Testis (tissue), 5 donors: ENCODE results near the gene TCF15. TPM values are rescaled to one million over a fixed set of nuclear protein-coding genes. Genes with fewer than 3 reads are reported as not detected.
A peak's percentile ranks its signal among the peaks of the same experiment; 100 is the strongest.

Source experiments
- DNase-seq: peaks from one replicate; pipeline ENCODE4 v3.0.0-alpha.2; 2019
- H3K27ac ChIP-seq, 2 donors: fragments of 200-600 bp; sonication (generic); one replicate each; pipeline ENCODE4 v1.5.1; 2019
- H3K27me3 ChIP-seq: fragments of 200-600 bp; sonication (generic); one replicate; pipeline ENCODE4 v1.5.1; 2019
- H3K36me3 ChIP-seq: fragments of 200-600 bp; sonication (generic); one replicate; pipeline ENCODE4 v1.5.1; 2017; ENCODE audit warnings: low read depth; ENCODE audit errors: missing control alignments
- H3K4me1 ChIP-seq: fragments of 200-600 bp; sonication (generic); one replicate; pipeline ENCODE4 v1.5.1; 2019
- H3K4me3 ChIP-seq, 2 donors: fragments of 200-600 bp; sonication (generic); one replicate each; pipeline ENCODE4 v1.5.1; 2017 to 2019
- H3K9me3 ChIP-seq: fragments of 200-600 bp; sonication (generic); one replicate; pipeline ENCODE4 v1.5.1; 2017
- CTCF ChIP-seq, 3 experiments: fragments of 450-650 bp in 2 of 3; fragments of 200-600 bp in 1 of 3; sonication (generic) in 1 of 3; IDR thresholded peaks; one replicate each; pipeline ENCODE4 v1.5.1; 2016 to 2019; ENCODE audit warnings: antibody characterized with exemption in 3 of 3, mild to moderate bottlenecking in 2 of 3, moderate library complexity in 1 of 3
- POLR2A ChIP-seq: fragments of 450-650 bp; IDR thresholded peaks from one replicate; pipeline ENCODE4 v1.6.1; 2017; ENCODE audit warnings: antibody characterized with exemption, mild to moderate bottlenecking, moderate library complexity
- WGBS, 2 donors: methylation state at CpG; one replicate each; pipeline ENCODE4 v1.1.5; 2018; 5-methylcytosine and 5-hydroxymethylcytosine counted together
- intact Hi-C: fragments of 100-400 bp; cut with DNase I; formaldehyde crosslinking; loops from one replicate; pipeline ENCODE4 v1.15.1; 2023; ENCODE audit warnings: low total_unique reads
- long read RNA-seq, 2 donors: transcript quantifications; one replicate each; lab custom pipeline, GENCODE V29; 2026
- polyA plus RNA-seq: library from polyadenylated mRNA; stranded (reverse); fragments of 350-450 nt; fragmentation: Illumina TruSeq; extraction: RNeasy Lipid Tissue Mini Kit (QIAGEN cat#74804); gene quantifications from one replicate; pipeline ENCODE4 v1.2.3, GENCODE V29; 2014; ENCODE audit warnings: low read depth, low replicate concordance; ENCODE audit not compliant: insufficient read depth
- total RNA-seq, 2 donors: library from RNA; depleted of rRNA; stranded (reverse); fragments of >200 nt; gene quantifications; one replicate each; pipeline ENCODE4 v1.2.3, GENCODE V29; 2016

The TCF15 gene, protein sequence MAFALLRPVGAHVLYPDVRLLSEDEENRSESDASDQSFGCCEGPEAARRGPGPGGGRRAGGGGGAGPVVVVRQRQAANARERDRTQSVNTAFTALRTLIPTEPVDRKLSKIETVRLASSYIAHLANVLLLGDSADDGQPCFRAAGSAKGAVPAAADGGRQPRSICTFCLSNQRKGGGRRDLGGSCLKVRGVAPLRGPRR
- total RNA-seq (1 to 10 TPM; 2.7 to 3.7 TPM), polyA plus RNA-seq (2.0 TPM)
- long read RNA-seq, donor 1, transcript TCF15-201 (2 exons, 1,555 nt), result major isoform, 5 of 5 reads
- long read RNA-seq, donor 1, partial matches to known transcripts, result 0 of 5 reads
- long read RNA-seq, donor 1, other reads (novel, unspliced or antisense), result 0 of 5 reads
- long read RNA-seq, donor 2, partial matches to known transcripts, result 0 of 1 reads
- long read RNA-seq, donor 2, other reads (novel, unspliced or antisense), result 0 of 1 reads

DNA sequence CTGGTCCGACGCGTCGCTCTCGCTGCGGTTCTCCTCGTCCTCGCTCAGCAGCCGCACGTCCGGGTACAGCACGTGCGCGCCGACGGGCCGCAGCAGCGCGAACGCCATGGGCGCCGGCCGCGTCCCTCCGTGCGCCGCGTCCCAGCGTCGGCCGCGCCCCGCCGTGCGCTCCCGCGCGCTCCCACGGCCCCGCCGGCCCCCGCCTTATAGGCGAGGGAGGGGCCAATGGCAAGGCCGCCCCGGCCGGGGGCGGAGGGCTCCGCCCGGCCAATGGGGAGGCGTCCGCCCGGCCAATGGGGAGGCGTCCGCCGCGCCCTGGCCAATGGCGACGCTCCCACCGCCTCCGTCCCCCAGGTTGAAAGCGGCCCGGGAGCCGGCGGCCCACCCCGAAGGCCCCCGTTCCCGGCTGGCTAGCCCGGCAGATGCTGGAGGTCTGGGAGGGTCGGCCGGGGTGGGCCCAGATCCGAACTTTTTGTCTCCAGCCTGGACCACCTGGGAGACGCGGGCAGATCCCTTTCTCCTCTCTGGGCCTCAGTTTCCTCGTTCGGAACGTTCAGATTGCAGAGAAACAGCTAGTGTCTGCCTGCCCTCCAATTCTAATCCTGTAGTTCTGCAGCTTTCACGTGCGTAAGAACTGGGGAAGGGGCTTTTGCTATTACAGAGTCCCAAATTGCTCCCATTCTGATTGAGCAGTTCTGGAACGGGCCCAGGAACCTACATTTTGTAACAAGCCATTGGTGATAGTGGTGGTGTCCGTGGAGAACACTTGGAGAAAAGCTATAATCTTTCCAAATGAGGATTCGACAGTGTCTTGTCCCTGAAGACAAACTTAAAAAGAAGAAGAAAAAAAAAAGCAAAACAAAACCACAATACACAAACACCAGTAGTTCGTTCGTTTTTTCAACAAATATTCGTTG is at the start of gene TCF15:
TCF15 (minus strand) TSS at position 180 of the 917 bp plus-strand sequence; CDS start at position 108, 72 bp downstream.
- no peaks in the 10 kb centered on the region for H3K27me3 ChIP-seq
- H3K27ac ChIP-seq, result no peak within 1 kb of the TSS
- TF ChIP-seq POLR2A, result no peak
- TF ChIP-seq CTCF (IDR thresholded peaks at IDR 0.05), result no peak
- WGBS, 2 donors, result 5 to 12% methylated on average over 28 to 77 of the region's 84 CpGs
- no peaks in the 10 kb centered on the region for H3K9me3 ChIP-seq
- peak within 1 kb of the TSS; percentile 40 to 44 for H3K4me3 ChIP-seq
- intact Hi-C loops, result no loop called here
- H3K4me1 ChIP-seq, result peaks cover 4% of the 10 kb centered on the region
- DNase-seq, result peak; percentile 42
- H3K36me3 ChIP-seq, result no peaks in the 10 kb centered on the region

DNA sequence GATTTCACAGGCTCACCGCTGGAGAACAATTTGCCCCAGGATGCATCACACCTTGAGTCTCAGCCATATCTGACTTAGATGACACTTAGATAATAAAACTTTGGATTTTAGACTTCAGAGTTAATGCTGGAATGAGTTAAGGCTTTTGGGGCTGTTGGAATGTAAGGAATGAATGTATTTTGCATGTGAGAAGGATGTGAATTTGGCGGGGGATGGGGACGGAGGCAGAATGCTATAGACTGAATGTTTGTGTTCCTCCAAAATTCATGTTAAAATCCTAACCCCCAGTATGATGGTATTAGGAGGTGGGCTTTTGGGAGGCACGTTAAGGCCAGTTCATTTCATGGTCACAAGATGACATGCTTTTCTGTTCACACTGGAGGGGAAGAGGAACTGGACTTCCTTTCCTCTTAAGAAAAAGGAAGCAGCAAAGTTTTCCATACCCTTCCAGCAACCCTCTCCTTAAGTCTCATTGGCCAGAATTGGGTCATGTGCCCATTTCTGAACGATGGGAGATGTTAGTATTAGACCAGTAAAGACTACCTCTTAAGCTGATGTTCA is 48.7 kb upstream of the TCF15 start:
- Histone ChIP-seq H3K36me3 (no peaks in the 10 kb centered on the region), H3K27ac (no peak overlapping the region), H3K9me3 (no peaks in the 10 kb centered on the region), H3K4me3 (no peak overlapping the region), H3K27me3 (no peaks in the 10 kb centered on the region), H3K4me1 (peaks cover 6% of the 10 kb centered on the region)
- intact Hi-C loops, result no loop called here
- TF ChIP-seq POLR2A (no peak), CTCF (IDR thresholded peaks at IDR 0.05) (no peak)
- WGBS, 2 donors, result 45 to 59% methylated on average over 5 of the region's 5 CpGs
- no peak for DNase-seq

DNA sequence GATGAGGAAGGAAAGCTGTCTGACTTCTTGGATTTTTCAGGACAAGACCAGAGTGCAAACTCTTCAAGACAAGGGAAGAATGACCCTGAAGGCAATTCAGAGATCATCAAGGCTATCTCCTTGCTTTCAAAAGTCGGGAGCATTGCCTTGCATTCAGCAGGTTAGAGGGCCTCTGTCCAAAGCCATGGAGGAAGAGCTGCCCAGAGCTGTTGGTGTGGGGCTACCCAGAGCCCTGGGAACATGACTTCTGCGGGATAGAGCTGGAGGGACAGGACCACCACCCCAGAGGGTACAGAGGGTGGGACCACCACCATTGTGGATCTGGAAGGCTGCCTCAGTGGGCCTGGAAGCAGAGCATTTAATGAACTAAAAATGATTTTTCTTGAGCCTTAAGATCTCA is 48.1 kb upstream of the TCF15 start:
- WGBS, 2 donors, result 50 to 55% methylated on average over 1 to 2 of the region's 2 CpGs
- intact Hi-C loops, result no loop called here
- no peak for TF ChIP-seq POLR2A
- no peak for TF ChIP-seq CTCF (IDR thresholded peaks at IDR 0.05)

GRCh38 chr20:655726-656624 is 45.9 kb upstream of the TCF15 start:
- H3K9me3 ChIP-seq, result no peaks in the 10 kb centered on the region
- intact Hi-C loops, result no loop called here
- H3K36me3 ChIP-seq, result no peaks in the 10 kb centered on the region
- H3K27ac ChIP-seq, result no peak overlapping the region
- 82 to 83% methylated on average over 11 of the region's 11 CpGs for WGBS, 2 donors
- no peaks in the 10 kb centered on the region for H3K27me3 ChIP-seq
- peaks cover 14% of the 10 kb centered on the region for H3K4me1 ChIP-seq
- TF ChIP-seq CTCF (IDR thresholded peaks at IDR 0.05) (no peak), POLR2A (no peak)
- no peak overlapping the region for H3K4me3 ChIP-seq
- DNase-seq, result no peak

More for the DNA sequence above, 48.1 kb upstream of the TCF15 start:
- no peak overlapping the region for H3K27ac ChIP-seq
- H3K27me3 ChIP-seq, result no peaks in the 10 kb centered on the region
- no peak overlapping the region for H3K4me3 ChIP-seq
- peaks cover 8% of the 10 kb centered on the region for H3K4me1 ChIP-seq
- no peaks in the 10 kb centered on the region for H3K9me3 ChIP-seq
- DNase-seq, result no peak
- no peaks in the 10 kb centered on the region for H3K36me3 ChIP-seq
